GM21367 (cell line): Measurements from ENCODE around the gene SND1.

ENCODE experiments used
- ATAC-seq: cut with Tn5 transposase; IDR thresholded peaks from one replicate; pipeline ENCODE4 v1.9.1; 2021; ENCODE audit not compliant: unreplicated experiment

Gene SND1

GRCh38 chr7:127651556-127652332 is at the start of gene SND1:
SND1 (plus strand) TSS chr7:127652194; CDS start chr7:127652374, 180 bp downstream.
- peak; percentile 92 for ATAC-seq

- ATAC-seq: no peak
These were observed 43.5 kb upstream of the SND1 start for GRCh38 chr7:127608446-127608845.

GRCh38 chr7:127609297-127609696 is 42.7 kb upstream of the SND1 start:
- ATAC-seq: no peak

- no peak for ATAC-seq
These were observed 39.7 kb upstream of the SND1 start for GRCh38 chr7:127612263-127612662.

- no peak for ATAC-seq
These were observed 35.3 kb upstream of the SND1 start for GRCh38 chr7:127616724-127617123.

GRCh38 chr7:127618042-127618441 is 34.0 kb upstream of the SND1 start, which contains the start of gene PAX4:
PAX4 (minus strand) TSS chr7:127618142; CDS start chr7:127615928, 2,214 bp downstream.
- ATAC-seq: no peak

GRCh38 chr7:127618775-127619174 is 33.2 kb upstream of the SND1 start:
- no peak for ATAC-seq

- no peak for ATAC-seq
These were observed 32.2 kb upstream of the SND1 start for GRCh38 chr7:127619681-127620405.

- ATAC-seq: no peak
These were observed 31.4 kb upstream of the SND1 start for GRCh38 chr7:127620406-127621233.

GRCh38 chr7:127625331-127625730 is 26.7 kb upstream of the SND1 start:
- ATAC-seq: no peak

- no peak for ATAC-seq
These were observed 23.5 kb upstream of the SND1 start for GRCh38 chr7:127628445-127628844.

- ATAC-seq: peak; percentile 81
These were observed 22.6 kb upstream of the SND1 start for GRCh38 chr7:127629268-127629854.

- ATAC-seq: no peak
These were observed 19.6 kb upstream of the SND1 start for GRCh38 chr7:127632276-127632910.

- ATAC-seq: peak; percentile 57
These were observed 16.2 kb upstream of the SND1 start for GRCh38 chr7:127635659-127636285.

- no peak for ATAC-seq
These were observed 13.8 kb upstream of the SND1 start for GRCh38 chr7:127638197-127638596.

- ATAC-seq: no peak
These were observed 7.5 kb upstream of the SND1 start for GRCh38 chr7:127644484-127644883.

- ATAC-seq: no peak
These were observed 4.4 kb upstream of the SND1 start for GRCh38 chr7:127647636-127648035.

- no peak for ATAC-seq
These were observed 3.0 kb upstream of the SND1 start for GRCh38 chr7:127648986-127649385.

GRCh38 chr7:127650847-127651555 is 993 bp upstream of the SND1 start:
- no peak for ATAC-seq
